Measurements from ENCODE around the gene RAVER1.

- TF ChIP-seq CTCF (conservative IDR thresholded peaks at IDR 0.05 in 1 of 2, IDR thresholded peaks at IDR 0.05 in 1 of 2; ENCODE audit: low read depth in 1 of 2, low read length in 2 of 2): no peak
- no peak for TF ChIP-seq EZH2 (IDR thresholded peaks at IDR 0.05; ENCODE audit: low read length, missing control alignments)
Observed at GRCh38 chr19:10321417-10321797, 11.9 kb downstream of the RAVER1 start.
